GM23338 (cell line): ENCODE results near the gene SLC25A20. TPM values are rescaled to one million over a fixed set of nuclear protein-coding genes. Genes with fewer than 3 reads are reported as not detected.

Source experiments
- ATAC-seq: fragments of 200-7000 bp; cut with Tn5 transposase; 3 replicates; pipeline ENCODE4 v1.9.1; 2020
- DNase-seq: peaks from one replicate; pipeline ENCODE4 v3.0.0-alpha.2; 2015; ENCODE audit warnings: low spot score
- H2AFZ ChIP-seq: fragments of 200-600 bp; sonication (generic); 2 replicates; pipeline ENCODE4 v1.8.0; 2016; ENCODE audit warnings: antibody characterized with exemption, mild to moderate bottlenecking, moderate library complexity
- H3F3A ChIP-seq: fragments of 200-600 bp; sonication (generic); replicated peaks from 2 replicates; pipeline ENCODE4 v1.8.0; 2017; ENCODE audit warnings: antibody characterized with exemption, mixed run types, low read depth
- H3K27ac ChIP-seq: fragments of 200-600 bp; sonication (generic); 2 replicates; pipeline ENCODE4 v1.6.1; 2016; ENCODE audit warnings: low read depth
- H3K27me3 ChIP-seq: fragments of 200-600 bp; sonication (generic); 2 replicates; pipeline ENCODE4 v1.8.0; 2016; ENCODE audit warnings: mild to moderate bottlenecking, mixed run types, moderate library complexity; ENCODE audit not compliant: insufficient read depth
- H3K36me3 ChIP-seq: fragments of 200-600 bp; sonication (generic); 2 replicates; pipeline ENCODE4 v1.8.0; 2016; ENCODE audit warnings: mild to moderate bottlenecking; ENCODE audit not compliant: insufficient read depth
- H3K4me1 ChIP-seq: fragments of 200-600 bp; sonication (generic); 2 replicates; pipeline ENCODE4 v1.8.0; 2016; ENCODE audit warnings: mild to moderate bottlenecking, moderate library complexity; ENCODE audit not compliant: insufficient read depth
- H3K4me2 ChIP-seq: fragments of 200-600 bp; sonication (generic); 2 replicates; pipeline ENCODE4 v1.7.1; 2017; ENCODE audit warnings: mixed run types
- H3K4me3 ChIP-seq: fragments of 200-600 bp; sonication (generic); 2 replicates; pipeline ENCODE4 v1.6.1; 2016; ENCODE audit warnings: mixed run types
- H3K79me2 ChIP-seq: fragments of 200-600 bp; sonication (generic); replicated peaks from 2 replicates; pipeline ENCODE4 v1.8.0; 2017; ENCODE audit warnings: mild to moderate bottlenecking; ENCODE audit not compliant: insufficient read depth
- H3K9me2 ChIP-seq: fragments of 200-600 bp; sonication (generic); 2 replicates; pipeline ENCODE4 v1.8.0; 2017; ENCODE audit not compliant: insufficient read depth
- H4K20me1 ChIP-seq: fragments of 200-600 bp; sonication (generic); replicated peaks from 2 replicates; pipeline ENCODE4 v1.8.0; 2017; ENCODE audit warnings: mild to moderate bottlenecking; ENCODE audit not compliant: insufficient read depth
- H3K27ac Mint-ChIP-seq: 2 replicates; pipeline ENCODE4 v1.8.0; 2020; ENCODE audit warnings: inconsistent platforms, mild to moderate bottlenecking, moderate library complexity, mixed read lengths
- H3K27me3 Mint-ChIP-seq: 3 replicates; pipeline ENCODE4 v1.8.0; 2022; ENCODE audit warnings: low read depth, mild to moderate bottlenecking, moderate library complexity, mixed read lengths, inconsistent platforms; ENCODE audit not compliant: insufficient read depth, poor library complexity
- H3K36me3 Mint-ChIP-seq: 3 replicates; pipeline ENCODE4 v1.8.0; 2021; ENCODE audit warnings: low read depth, mild to moderate bottlenecking, inconsistent platforms, moderate library complexity, mixed read lengths
- H3K4me1 Mint-ChIP-seq: 3 replicates; pipeline ENCODE4 v1.8.0; 2020; ENCODE audit warnings: mild to moderate bottlenecking, inconsistent platforms, mixed read lengths
- H3K4me3 Mint-ChIP-seq: 3 replicates; pipeline ENCODE4 v1.8.0; 2021; ENCODE audit warnings: moderate library complexity, mild to moderate bottlenecking, inconsistent platforms, mixed read lengths
- H3K9me3 Mint-ChIP-seq: 3 replicates; pipeline ENCODE4 v1.8.0; 2020; ENCODE audit warnings: moderate library complexity, mild to moderate bottlenecking, inconsistent platforms, mixed read lengths
- CREB1 ChIP-seq: fragments of 250-450 bp; sonication (Bioruptor Pico); IDR thresholded peaks from 2 replicates; pipeline ENCODE4 v1.5.0; 2020; ENCODE audit warnings: low read depth, mild to moderate bottlenecking, moderate library complexity
- EZH2phosphoT487 ChIP-seq: fragments of 200-600 bp; sonication (generic); IDR thresholded peaks from one replicate; pipeline ENCODE4 v1.8.1; 2018; ENCODE audit warnings: antibody characterized with exemption; ENCODE audit not compliant: unreplicated experiment
- JUNB ChIP-seq: IDR thresholded peaks from one replicate; pipeline ENCODE4 v1.6.1; 2016; ENCODE audit warnings: antibody characterized with exemption; ENCODE audit not compliant: unreplicated experiment
- NANOG ChIP-seq: IDR thresholded peaks from 2 replicates; pipeline ENCODE4 v1.6.1; 2016; ENCODE audit warnings: antibody characterized with exemption, borderline replicate concordance
- STAT1 ChIP-seq: IDR thresholded peaks from one replicate; pipeline ENCODE4 v1.6.1; 2016; ENCODE audit warnings: antibody characterized with exemption; ENCODE audit not compliant: unreplicated experiment
- ZNF114 ChIP-seq: fragments of 250-450 bp; sonication (Bioruptor Pico); IDR thresholded peaks from 2 replicates; pipeline ENCODE4 v1.5.0; 2020; ENCODE audit warnings: mild to moderate bottlenecking, moderate library complexity
- ZNF331 ChIP-seq: fragments of 250-450 bp; sonication (Bioruptor Pico); IDR thresholded peaks from 2 replicates; pipeline ENCODE4 v1.5.0; 2020; ENCODE audit warnings: low read depth, mild to moderate bottlenecking, moderate library complexity
- polyA plus RNA-seq: library from polyadenylated mRNA; unstranded; fragments of >200 nt; fragmentation: Nextera tagmentation; extraction: Ambion mirVana; gene quantifications from 2 replicates; pipeline ENCODE4 v1.2.1, GENCODE V29; 2016
- total RNA-seq: library from RNA; depleted of rRNA; stranded (reverse); fragments of >200 nt; shearing (Covaris generic); gene quantifications from 2 replicates; pipeline ENCODE4 v1.2.3, GENCODE V29; 2014
- TF ChIP-seq, protein P1 (sequence below): fragments of 250-450 bp; sonication (Bioruptor Pico); IDR thresholded peaks from 2 replicates; pipeline ENCODE4 v1.5.0; 2020; ENCODE audit warnings: mild to moderate bottlenecking, moderate library complexity
- TF ChIP-seq, protein P2 (sequence below), 2 experiments: fragments of 200-600 bp in 1 of 2; sonication (generic) in 1 of 2; conservative IDR thresholded peaks; 2 replicates each; pipeline versions ENCODE4 v1.5.1 to v1.6.1; 2016 to 2017; ENCODE audit warnings: antibody characterized with exemption in 2 of 2, low read depth in 2 of 2, mild to moderate bottlenecking in 2 of 2, moderate library complexity in 1 of 2

The SLC25A20 gene
- total and polyA plus RNA-seq, 2 experiments from 2014 or later: 3.0 to 4.3 TPM

DNA sequence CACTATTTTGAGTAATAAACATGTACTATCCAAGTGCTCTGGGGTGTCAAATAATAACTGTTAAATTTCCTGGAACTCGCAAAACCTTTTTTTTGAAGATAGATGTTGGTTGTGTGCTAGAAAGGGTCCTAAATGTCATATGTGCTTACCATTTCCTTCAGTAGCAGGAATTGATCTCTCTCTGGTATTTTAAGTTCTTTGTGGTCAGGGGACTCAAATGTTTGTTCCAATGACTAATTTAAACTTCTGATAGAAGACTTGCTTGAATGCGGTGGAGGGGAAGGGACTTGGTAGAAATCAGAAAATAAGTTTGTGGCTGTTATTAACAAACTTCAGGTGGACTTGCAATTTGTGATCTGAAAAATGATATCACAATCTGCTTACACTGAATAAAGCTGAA, 46.8 kb upstream of the SLC25A20 start:
- Histone ChIP-seq H3K4me1 (peaks cover 5% of the 10 kb centered on the region; the same call in 1 of the 2 replicates), H2AFZ (no peak overlapping the region), H3K27ac (no peak overlapping the region), H4K20me1 (peaks cover 39% of the 10 kb centered on the region), H3K4me3 (no peak overlapping the region), H3K79me2 (peaks cover 88% of the 10 kb centered on the region), H3F3A (0 out of 2 replicates have a peak, but pooled peaks cover 5% of the 10 kb centered on the region), H3K4me2 (no peak overlapping the region), H3K27me3 (no peaks in the 10 kb centered on the region), H3K9me2 (no peaks in the 10 kb centered on the region), H3K36me3 (no peaks in the 10 kb centered on the region)
- H3K4me3 Mint-ChIP-seq: no peak overlapping the region
- ATAC-seq (no peak), DNase-seq (no peak)
- TF ChIP-seq JUNB (no peak), ZNF331 (CRISPR knock-in tag) (no peak), STAT1 (no peak), NANOG (no peak), EZH2phosphoT487 (no peak), CREB1 (CRISPR knock-in tag) (no peak), ZNF114 (CRISPR knock-in tag) (no peak)
- TF ChIP-seq, protein P1, sequence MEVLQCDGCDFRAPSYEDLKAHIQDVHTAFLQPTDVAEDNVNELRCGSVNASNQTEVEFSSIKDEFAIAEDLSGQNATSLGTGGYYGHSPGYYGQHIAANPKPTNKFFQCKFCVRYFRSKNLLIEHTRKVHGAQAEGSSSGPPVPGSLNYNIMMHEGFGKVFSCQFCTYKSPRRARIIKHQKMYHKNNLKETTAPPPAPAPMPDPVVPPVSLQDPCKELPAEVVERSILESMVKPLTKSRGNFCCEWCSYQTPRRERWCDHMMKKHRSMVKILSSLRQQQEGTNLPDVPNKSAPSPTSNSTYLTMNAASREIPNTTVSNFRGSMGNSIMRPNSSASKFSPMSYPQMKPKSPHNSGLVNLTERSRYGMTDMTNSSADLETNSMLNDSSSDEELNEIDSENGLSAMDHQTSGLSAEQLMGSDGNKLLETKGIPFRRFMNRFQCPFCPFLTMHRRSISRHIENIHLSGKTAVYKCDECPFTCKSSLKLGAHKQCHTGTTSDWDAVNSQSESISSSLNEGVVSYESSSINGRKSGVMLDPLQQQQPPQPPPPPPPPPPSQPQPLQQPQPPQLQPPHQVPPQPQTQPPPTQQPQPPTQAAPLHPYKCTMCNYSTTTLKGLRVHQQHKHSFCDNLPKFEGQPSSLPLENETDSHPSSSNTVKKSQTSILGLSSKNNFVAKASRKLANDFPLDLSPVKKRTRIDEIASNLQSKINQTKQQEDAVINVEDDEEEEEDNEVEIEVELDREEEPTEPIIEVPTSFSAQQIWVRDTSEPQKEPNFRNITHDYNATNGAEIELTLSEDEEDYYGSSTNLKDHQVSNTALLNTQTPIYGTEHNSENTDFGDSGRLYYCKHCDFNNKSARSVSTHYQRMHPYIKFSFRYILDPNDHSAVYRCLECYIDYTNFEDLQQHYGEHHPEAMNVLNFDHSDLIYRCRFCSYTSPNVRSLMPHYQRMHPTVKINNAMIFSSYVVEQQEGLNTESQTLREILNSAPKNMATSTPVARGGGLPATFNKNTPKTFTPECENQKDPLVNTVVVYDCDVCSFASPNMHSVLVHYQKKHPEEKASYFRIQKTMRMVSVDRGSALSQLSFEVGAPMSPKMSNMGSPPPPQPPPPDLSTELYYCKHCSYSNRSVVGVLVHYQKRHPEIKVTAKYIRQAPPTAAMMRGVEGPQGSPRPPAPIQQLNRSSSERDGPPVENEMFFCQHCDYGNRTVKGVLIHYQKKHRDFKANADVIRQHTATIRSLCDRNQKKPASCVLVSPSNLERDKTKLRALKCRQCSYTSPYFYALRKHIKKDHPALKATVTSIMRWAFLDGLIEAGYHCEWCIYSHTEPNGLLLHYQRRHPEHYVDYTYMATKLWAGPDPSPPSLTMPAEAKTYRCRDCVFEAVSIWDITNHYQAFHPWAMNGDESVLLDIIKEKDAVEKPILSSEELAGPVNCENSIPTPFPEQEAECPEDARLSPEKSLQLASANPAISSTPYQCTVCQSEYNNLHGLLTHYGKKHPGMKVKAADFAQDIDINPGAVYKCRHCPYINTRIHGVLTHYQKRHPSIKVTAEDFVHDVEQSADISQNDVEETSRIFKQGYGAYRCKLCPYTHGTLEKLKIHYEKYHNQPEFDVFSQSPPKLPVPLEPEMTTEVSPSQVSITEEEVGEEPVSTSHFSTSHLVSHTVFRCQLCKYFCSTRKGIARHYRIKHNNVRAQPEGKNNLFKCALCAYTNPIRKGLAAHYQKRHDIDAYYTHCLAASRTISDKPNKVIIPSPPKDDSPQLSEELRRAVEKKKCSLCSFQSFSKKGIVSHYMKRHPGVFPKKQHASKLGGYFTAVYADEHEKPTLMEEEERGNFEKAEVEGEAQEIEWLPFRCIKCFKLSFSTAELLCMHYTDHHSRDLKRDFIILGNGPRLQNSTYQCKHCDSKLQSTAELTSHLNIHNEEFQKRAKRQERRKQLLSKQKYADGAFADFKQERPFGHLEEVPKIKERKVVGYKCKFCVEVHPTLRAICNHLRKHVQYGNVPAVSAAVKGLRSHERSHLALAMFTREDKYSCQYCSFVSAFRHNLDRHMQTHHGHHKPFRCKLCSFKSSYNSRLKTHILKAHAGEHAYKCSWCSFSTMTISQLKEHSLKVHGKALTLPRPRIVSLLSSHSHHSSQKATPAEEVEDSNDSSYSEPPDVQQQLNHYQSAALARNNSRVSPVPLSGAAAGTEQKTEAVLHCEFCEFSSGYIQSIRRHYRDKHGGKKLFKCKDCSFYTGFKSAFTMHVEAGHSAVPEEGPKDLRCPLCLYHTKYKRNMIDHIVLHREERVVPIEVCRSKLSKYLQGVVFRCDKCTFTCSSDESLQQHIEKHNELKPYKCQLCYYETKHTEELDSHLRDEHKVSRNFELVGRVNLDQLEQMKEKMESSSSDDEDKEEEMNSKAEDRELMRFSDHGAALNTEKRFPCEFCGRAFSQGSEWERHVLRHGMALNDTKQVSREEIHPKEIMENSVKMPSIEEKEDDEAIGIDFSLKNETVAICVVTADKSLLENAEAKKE: no peak
- TF ChIP-seq, protein P2, sequence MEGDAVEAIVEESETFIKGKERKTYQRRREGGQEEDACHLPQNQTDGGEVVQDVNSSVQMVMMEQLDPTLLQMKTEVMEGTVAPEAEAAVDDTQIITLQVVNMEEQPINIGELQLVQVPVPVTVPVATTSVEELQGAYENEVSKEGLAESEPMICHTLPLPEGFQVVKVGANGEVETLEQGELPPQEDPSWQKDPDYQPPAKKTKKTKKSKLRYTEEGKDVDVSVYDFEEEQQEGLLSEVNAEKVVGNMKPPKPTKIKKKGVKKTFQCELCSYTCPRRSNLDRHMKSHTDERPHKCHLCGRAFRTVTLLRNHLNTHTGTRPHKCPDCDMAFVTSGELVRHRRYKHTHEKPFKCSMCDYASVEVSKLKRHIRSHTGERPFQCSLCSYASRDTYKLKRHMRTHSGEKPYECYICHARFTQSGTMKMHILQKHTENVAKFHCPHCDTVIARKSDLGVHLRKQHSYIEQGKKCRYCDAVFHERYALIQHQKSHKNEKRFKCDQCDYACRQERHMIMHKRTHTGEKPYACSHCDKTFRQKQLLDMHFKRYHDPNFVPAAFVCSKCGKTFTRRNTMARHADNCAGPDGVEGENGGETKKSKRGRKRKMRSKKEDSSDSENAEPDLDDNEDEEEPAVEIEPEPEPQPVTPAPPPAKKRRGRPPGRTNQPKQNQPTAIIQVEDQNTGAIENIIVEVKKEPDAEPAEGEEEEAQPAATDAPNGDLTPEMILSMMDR (conservative IDR thresholded peaks at IDR 0.05; ENCODE audit: low read depth in 2 of 2): no peak
- 0 out of 2 replicates have a peak overlapping the region, but pooled peaks have one; percentile 11 for H3K27ac Mint-ChIP-seq
- peaks cover 9% of the 10 kb centered on the region; the same call in 2 of the 3 replicates for H3K4me1 Mint-ChIP-seq
- no peaks in the 10 kb centered on the region for H3K9me3 Mint-ChIP-seq
- H3K36me3 Mint-ChIP-seq: peaks cover 2% of the 10 kb centered on the region; the same call in 2 of the 3 replicates
- H3K27me3 Mint-ChIP-seq: peaks cover 4% of the 10 kb centered on the region
